ENCODE measurements around the gene NUB1. TPM values are rescaled to one million over a fixed set of nuclear protein-coding genes. Genes with fewer than 3 reads are reported as not detected.

NUB1 gene
- total RNA-seq, 1 donor from 2014 or later = 41.5 TPM

GRCh38 chr7:151366880-151367222, 25.2 kb downstream of the NUB1 start:
- TF ChIP-seq, protein P1, sequence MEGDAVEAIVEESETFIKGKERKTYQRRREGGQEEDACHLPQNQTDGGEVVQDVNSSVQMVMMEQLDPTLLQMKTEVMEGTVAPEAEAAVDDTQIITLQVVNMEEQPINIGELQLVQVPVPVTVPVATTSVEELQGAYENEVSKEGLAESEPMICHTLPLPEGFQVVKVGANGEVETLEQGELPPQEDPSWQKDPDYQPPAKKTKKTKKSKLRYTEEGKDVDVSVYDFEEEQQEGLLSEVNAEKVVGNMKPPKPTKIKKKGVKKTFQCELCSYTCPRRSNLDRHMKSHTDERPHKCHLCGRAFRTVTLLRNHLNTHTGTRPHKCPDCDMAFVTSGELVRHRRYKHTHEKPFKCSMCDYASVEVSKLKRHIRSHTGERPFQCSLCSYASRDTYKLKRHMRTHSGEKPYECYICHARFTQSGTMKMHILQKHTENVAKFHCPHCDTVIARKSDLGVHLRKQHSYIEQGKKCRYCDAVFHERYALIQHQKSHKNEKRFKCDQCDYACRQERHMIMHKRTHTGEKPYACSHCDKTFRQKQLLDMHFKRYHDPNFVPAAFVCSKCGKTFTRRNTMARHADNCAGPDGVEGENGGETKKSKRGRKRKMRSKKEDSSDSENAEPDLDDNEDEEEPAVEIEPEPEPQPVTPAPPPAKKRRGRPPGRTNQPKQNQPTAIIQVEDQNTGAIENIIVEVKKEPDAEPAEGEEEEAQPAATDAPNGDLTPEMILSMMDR (IDR thresholded peaks at IDR 0.05; ENCODE audit: unreplicated experiment) = no peak
- no peak for DNase-seq (ENCODE audit: low spot score)
- H3K4me1 Mint-ChIP-seq (ENCODE audit: unreplicated experiment) = no peaks in the 10 kb centered on the region
- peaks cover 18% of the 10 kb centered on the region for H3K36me3 Mint-ChIP-seq (ENCODE audit: low read depth, unreplicated experiment)
- no peak overlapping the region for H3K27ac Mint-ChIP-seq (ENCODE audit: unreplicated experiment)
- H3K27me3 Mint-ChIP-seq (ENCODE audit: unreplicated experiment) = peaks cover 2% of the 10 kb centered on the region
- no peak overlapping the region for H3K4me3 Mint-ChIP-seq (ENCODE audit: unreplicated experiment)
- H3K9me3 Mint-ChIP-seq (ENCODE audit: unreplicated experiment) = no peaks in the 10 kb centered on the region

GRCh38 chr7:151367284-151367683, 25.7 kb downstream of the NUB1 start:
- TF ChIP-seq, protein P1 (IDR thresholded peaks at IDR 0.05; ENCODE audit: unreplicated experiment) = no peak
- Mint-ChIP-seq H3K27me3 (ENCODE audit: unreplicated experiment) (peaks cover 2% of the 10 kb centered on the region), H3K36me3 (ENCODE audit: low read depth, unreplicated experiment) (peaks cover 15% of the 10 kb centered on the region), H3K27ac (ENCODE audit: unreplicated experiment) (no peak overlapping the region), H3K9me3 (ENCODE audit: unreplicated experiment) (no peaks in the 10 kb centered on the region), H3K4me3 (ENCODE audit: unreplicated experiment) (no peak overlapping the region), H3K4me1 (ENCODE audit: unreplicated experiment) (peaks cover 1% of the 10 kb centered on the region)
- no peak for DNase-seq (ENCODE audit: low spot score)

GRCh38 chr7:151368136-151368571, 26.5 kb downstream of the NUB1 start:
- H3K4me1 Mint-ChIP-seq (ENCODE audit: unreplicated experiment) = peaks cover 9% of the 10 kb centered on the region
- peaks cover 4% of the 10 kb centered on the region for H3K27me3 Mint-ChIP-seq (ENCODE audit: unreplicated experiment)
- H3K4me3 Mint-ChIP-seq (ENCODE audit: unreplicated experiment) = no peak overlapping the region
- H3K27ac Mint-ChIP-seq (ENCODE audit: unreplicated experiment) = no peak overlapping the region
- peaks cover 8% of the 10 kb centered on the region for H3K36me3 Mint-ChIP-seq (ENCODE audit: low read depth, unreplicated experiment)
- H3K9me3 Mint-ChIP-seq (ENCODE audit: unreplicated experiment) = no peaks in the 10 kb centered on the region
- DNase-seq (ENCODE audit: low spot score) = peak; percentile 88
- TF ChIP-seq, protein P1 (IDR thresholded peaks at IDR 0.05; ENCODE audit: unreplicated experiment) = peak; percentile 84

DNA sequence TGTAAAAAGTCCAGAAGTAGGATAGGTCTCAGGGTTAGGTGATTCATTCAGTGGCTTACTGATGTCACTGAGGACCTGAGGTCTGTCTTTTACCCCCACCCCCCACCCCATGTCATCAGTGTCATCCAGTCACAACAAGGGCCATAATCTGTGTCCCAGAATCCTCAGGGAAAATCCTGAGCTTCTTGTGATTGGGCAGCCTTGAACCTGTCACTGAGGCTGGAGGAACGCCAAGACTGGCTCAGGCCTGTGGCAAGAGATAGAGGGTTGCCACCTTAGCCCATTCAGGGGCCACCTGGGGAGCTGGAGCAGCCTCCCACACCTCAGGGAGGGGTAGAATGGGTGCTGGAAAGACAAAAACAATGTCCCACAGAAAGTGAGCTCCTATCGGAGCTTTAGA, 29.7 kb downstream of the NUB1 start:
- no peak for DNase-seq (ENCODE audit: low spot score)
- Mint-ChIP-seq H3K27ac (ENCODE audit: unreplicated experiment) (no peak overlapping the region), H3K27me3 (ENCODE audit: unreplicated experiment) (peaks cover 3% of the 10 kb centered on the region), H3K4me3 (ENCODE audit: unreplicated experiment) (no peak overlapping the region), H3K4me1 (ENCODE audit: unreplicated experiment) (peaks cover 9% of the 10 kb centered on the region), H3K36me3 (ENCODE audit: low read depth, unreplicated experiment) (peaks cover 13% of the 10 kb centered on the region), H3K9me3 (ENCODE audit: unreplicated experiment) (no peaks in the 10 kb centered on the region)
- TF ChIP-seq, protein P1 (IDR thresholded peaks at IDR 0.05; ENCODE audit: unreplicated experiment) = no peak

DNA sequence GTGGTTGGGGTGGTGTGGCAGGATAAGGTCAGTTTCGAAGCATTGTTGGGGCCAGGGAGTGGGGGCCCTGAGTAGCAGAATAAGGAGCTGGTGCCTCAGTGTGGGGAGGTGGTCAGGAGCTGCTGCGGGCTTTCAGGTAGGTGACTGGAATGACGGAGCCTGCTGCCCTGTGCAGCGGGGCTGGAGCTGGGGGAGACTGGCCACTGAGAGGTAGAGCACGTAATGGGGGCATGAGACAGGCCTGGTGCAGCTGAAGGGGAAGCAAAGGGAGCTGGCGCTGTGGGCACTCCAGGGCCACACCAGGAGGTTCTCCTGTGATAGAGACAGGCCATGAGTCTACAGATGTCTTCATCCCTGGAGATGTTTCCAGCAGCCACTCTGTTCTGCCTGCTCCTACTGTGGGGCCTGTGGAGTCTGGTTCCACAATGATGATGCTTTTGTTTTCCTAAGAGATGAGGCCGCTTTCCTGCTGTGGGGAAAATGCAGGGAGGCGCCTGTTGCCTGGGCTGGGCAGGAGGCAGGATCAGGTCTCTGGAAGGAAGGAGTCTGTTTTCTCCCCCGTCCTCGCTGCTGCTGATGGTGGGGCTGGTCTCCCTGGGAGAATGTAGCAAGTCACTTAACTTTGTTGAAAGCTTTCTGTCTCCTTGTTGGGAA, 31.1 kb downstream of the NUB1 start:
- Mint-ChIP-seq H3K4me3 (ENCODE audit: unreplicated experiment) (peak overlapping the region; percentile 56), H3K27ac (ENCODE audit: unreplicated experiment) (peak overlapping the region; percentile 49), H3K36me3 (ENCODE audit: low read depth, unreplicated experiment) (peaks cover 20% of the 10 kb centered on the region), H3K4me1 (ENCODE audit: unreplicated experiment) (peaks cover 9% of the 10 kb centered on the region), H3K9me3 (ENCODE audit: unreplicated experiment) (no peaks in the 10 kb centered on the region), H3K27me3 (ENCODE audit: unreplicated experiment) (peaks cover 3% of the 10 kb centered on the region)
- TF ChIP-seq, protein P1 (IDR thresholded peaks at IDR 0.05; ENCODE audit: unreplicated experiment) = no peak
- no peak for DNase-seq (ENCODE audit: low spot score)

Data from endothelial cell (in vitro differentiated cells).